ENCODE results near the gene TTC28.

TTC28 gene

DNA sequence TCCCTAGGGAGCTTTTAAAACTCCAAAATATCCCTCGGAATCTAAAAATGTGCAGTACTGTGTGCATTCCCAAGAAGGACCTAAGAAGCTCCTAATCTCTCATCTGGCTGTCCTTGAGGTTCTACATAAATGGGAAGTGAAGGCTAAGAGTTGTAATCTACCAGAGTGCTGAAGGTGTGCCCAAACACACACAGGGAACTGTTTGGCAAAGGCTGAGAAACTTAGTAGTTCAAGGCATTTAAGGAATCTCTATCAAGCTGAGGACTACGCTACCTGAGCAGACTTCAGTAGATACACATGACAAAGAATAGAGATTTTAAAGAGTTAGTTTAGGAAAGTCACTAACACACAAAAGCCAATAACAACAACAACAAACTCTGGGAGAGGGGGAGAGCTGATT is 71.1 kb downstream of the TTC28 start:
- H3K27me3 ChIP-seq (ENCODE audit: control insufficient read depth in 1 of 2, insufficient read depth in 1 of 2, low read length in 2 of 2), result no peaks in the 10 kb centered on the region
- DNase-seq, result no peak
- H2BK15ac ChIP-seq (ENCODE audit: low read depth, poor library complexity, severe bottlenecking), result no peak overlapping the region
- H2AFZ ChIP-seq (ENCODE audit: low read depth, low read length), result no peak overlapping the region
- no peak overlapping the region for H3K23ac ChIP-seq (ENCODE audit: low read length in 2 of 2)
- WGBS, result 88% methylated on average over 1 of the region's 2 CpGs
- H2BK120ac ChIP-seq (ENCODE audit: low read depth, low read length), result no peak overlapping the region
- H4K8ac ChIP-seq (ENCODE audit: low read length), result no peak overlapping the region
- H2AK5ac ChIP-seq (ENCODE audit: low read length, severe bottlenecking), result no peak overlapping the region
- H3K14ac ChIP-seq (ENCODE audit: low read length in 2 of 2), result no peak overlapping the region
- no peak overlapping the region for H3K4me3 ChIP-seq (ENCODE audit: insufficient read depth in 1 of 2, low read depth in 1 of 2, low read length in 2 of 2)
- no peak overlapping the region for H3K27ac ChIP-seq (ENCODE audit: low read length, poor library complexity, severe bottlenecking)
- peaks cover 11% of the 10 kb centered on the region for H3K79me1 ChIP-seq (replicated peaks; ENCODE audit: low read length, poor library complexity, severe bottlenecking)
- H2BK5ac ChIP-seq (ENCODE audit: low read depth, low read length, poor library complexity, severe bottlenecking), result no peak overlapping the region
- H3K9ac ChIP-seq (ENCODE audit: low read length), result no peak overlapping the region
- no peak overlapping the region for H4K91ac ChIP-seq (ENCODE audit: low read length)
- no peaks in the 10 kb centered on the region for H3K4me1 ChIP-seq (ENCODE audit: control insufficient read depth, insufficient read depth, low read depth, low read length)
- no peak overlapping the region for H3K4me2 ChIP-seq (ENCODE audit: low read length, poor library complexity, severe bottlenecking)
- H3K36me3 ChIP-seq (ENCODE audit: control insufficient read depth in 1 of 2, insufficient read depth in 2 of 2, low read depth in 1 of 2, low read length in 2 of 2), result no peaks in the 10 kb centered on the region
- H2BK12ac ChIP-seq (ENCODE audit: low read length in 2 of 2), result no peak overlapping the region
- no peak overlapping the region for H3K18ac ChIP-seq (ENCODE audit: low read depth in 1 of 2, low read length in 2 of 2)
- no peaks in the 10 kb centered on the region for H3K9me3 ChIP-seq (ENCODE audit: control insufficient read depth, low read length)
- H3K4ac ChIP-seq (ENCODE audit: low read depth in 1 of 2, low read length in 2 of 2), result no peak overlapping the region

GRCh38 chr22:28607795-28608194 is 71.8 kb downstream of the TTC28 start:
- Histone ChIP-seq H4K8ac (ENCODE audit: low read length) (no peak overlapping the region), H3K4me3 (ENCODE audit: insufficient read depth in 1 of 2, low read depth in 1 of 2, low read length in 2 of 2) (no peak overlapping the region), H2AFZ (ENCODE audit: low read depth, low read length) (no peak overlapping the region), H3K23ac (ENCODE audit: low read length in 2 of 2) (no peak overlapping the region), H2BK120ac (ENCODE audit: low read depth, low read length) (no peak overlapping the region), H3K4me1 (ENCODE audit: control insufficient read depth, insufficient read depth, low read depth, low read length) (no peaks in the 10 kb centered on the region), H3K79me1 (replicated peaks; ENCODE audit: low read length, poor library complexity, severe bottlenecking) (peaks cover 13% of the 10 kb centered on the region), H2BK15ac (ENCODE audit: low read depth, poor library complexity, severe bottlenecking) (no peak overlapping the region), H3K36me3 (ENCODE audit: control insufficient read depth in 1 of 2, insufficient read depth in 2 of 2, low read depth in 1 of 2, low read length in 2 of 2) (no peaks in the 10 kb centered on the region), H2BK12ac (ENCODE audit: low read length in 2 of 2) (no peak overlapping the region), H3K9me3 (ENCODE audit: control insufficient read depth, low read length) (no peaks in the 10 kb centered on the region), H2AK5ac (ENCODE audit: low read length, severe bottlenecking) (no peak overlapping the region), H2BK5ac (ENCODE audit: low read depth, low read length, poor library complexity, severe bottlenecking) (no peak overlapping the region), H3K18ac (ENCODE audit: low read depth in 1 of 2, low read length in 2 of 2) (no peak overlapping the region), H3K27ac (ENCODE audit: low read length, poor library complexity, severe bottlenecking) (no peak overlapping the region), H3K4ac (ENCODE audit: low read depth in 1 of 2, low read length in 2 of 2) (no peak overlapping the region), H3K9ac (ENCODE audit: low read length) (no peak overlapping the region), H4K91ac (ENCODE audit: low read length) (no peak overlapping the region), H3K14ac (ENCODE audit: low read length in 2 of 2) (no peak overlapping the region), H3K27me3 (ENCODE audit: control insufficient read depth in 1 of 2, insufficient read depth in 1 of 2, low read length in 2 of 2) (no peaks in the 10 kb centered on the region), H3K4me2 (ENCODE audit: low read length, poor library complexity, severe bottlenecking) (no peak overlapping the region)
- DNase-seq, result peak; percentile 41

DNA sequence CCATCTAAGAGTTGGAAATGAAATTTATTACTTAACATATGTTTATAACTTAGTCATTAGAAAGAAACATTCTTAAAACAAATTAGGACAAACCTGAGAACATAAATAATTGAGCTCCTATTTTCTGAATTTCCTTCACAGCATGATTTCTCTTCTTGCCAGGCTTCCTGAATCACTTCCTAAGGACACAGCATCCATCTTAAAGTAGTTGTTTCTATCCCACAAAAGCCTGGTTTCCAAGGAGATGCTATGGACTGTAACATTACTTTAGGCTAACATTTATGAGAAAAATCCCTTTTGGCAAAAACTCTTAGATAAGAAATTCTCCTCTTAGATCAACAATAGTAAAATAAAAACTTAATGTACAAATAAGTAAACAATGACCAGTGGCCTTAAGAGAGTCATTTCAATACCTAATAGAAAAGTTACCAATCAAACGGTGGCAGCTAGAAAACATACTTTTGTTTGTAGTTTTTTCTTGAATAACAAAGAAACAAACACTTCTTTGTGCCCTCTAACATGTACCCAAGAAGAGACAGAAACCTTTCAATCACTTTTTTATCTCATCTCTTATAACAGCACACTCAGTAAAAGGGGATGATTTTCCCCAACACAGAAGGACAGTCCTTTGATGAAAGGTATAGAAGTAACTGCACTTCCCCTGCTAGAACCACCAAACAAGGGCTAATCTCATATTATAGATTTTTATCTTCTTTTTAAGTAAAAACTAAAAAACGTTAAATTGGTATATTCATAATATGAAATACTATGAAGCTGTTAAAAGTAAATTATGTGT is 74.5 kb downstream of the TTC28 start:
- Histone ChIP-seq H4K91ac (ENCODE audit: low read length) (no peak overlapping the region), H3K14ac (ENCODE audit: low read length in 2 of 2) (no peak overlapping the region), H3K4me1 (ENCODE audit: control insufficient read depth, insufficient read depth, low read depth, low read length) (no peaks in the 10 kb centered on the region), H3K23ac (ENCODE audit: low read length in 2 of 2) (no peak overlapping the region), H3K4me2 (ENCODE audit: low read length, poor library complexity, severe bottlenecking) (no peak overlapping the region), H3K9ac (ENCODE audit: low read length) (peak overlapping the region; percentile 43), H3K36me3 (ENCODE audit: control insufficient read depth in 1 of 2, insufficient read depth in 2 of 2, low read depth in 1 of 2, low read length in 2 of 2) (no peaks in the 10 kb centered on the region), H2BK120ac (ENCODE audit: low read depth, low read length) (no peak overlapping the region), H3K79me1 (replicated peaks; ENCODE audit: low read length, poor library complexity, severe bottlenecking) (peaks cover 16% of the 10 kb centered on the region), H3K27ac (ENCODE audit: low read length, poor library complexity, severe bottlenecking) (no peak overlapping the region), H4K8ac (ENCODE audit: low read length) (no peak overlapping the region), H3K9me3 (ENCODE audit: control insufficient read depth, low read length) (no peaks in the 10 kb centered on the region), H2BK15ac (ENCODE audit: low read depth, poor library complexity, severe bottlenecking) (no peak overlapping the region), H3K4ac (ENCODE audit: low read depth in 1 of 2, low read length in 2 of 2) (no peak overlapping the region), H2AK5ac (ENCODE audit: low read length, severe bottlenecking) (no peak overlapping the region), H3K4me3 (ENCODE audit: insufficient read depth in 1 of 2, low read depth in 1 of 2, low read length in 2 of 2) (no peak overlapping the region), H3K18ac (ENCODE audit: low read depth in 1 of 2, low read length in 2 of 2) (no peak overlapping the region), H3K27me3 (ENCODE audit: control insufficient read depth in 1 of 2, insufficient read depth in 1 of 2, low read length in 2 of 2) (no peaks in the 10 kb centered on the region), H2BK12ac (ENCODE audit: low read length in 2 of 2) (no peak overlapping the region), H2BK5ac (ENCODE audit: low read depth, low read length, poor library complexity, severe bottlenecking) (no peak overlapping the region), H2AFZ (ENCODE audit: low read depth, low read length) (no peak overlapping the region)
- WGBS, result 80% methylated on average over 1 of the region's 2 CpGs
- no peak for DNase-seq

- no peak overlapping the region for H3K4ac ChIP-seq (ENCODE audit: low read depth in 1 of 2, low read length in 2 of 2)
- H3K4me2 ChIP-seq (ENCODE audit: low read length, poor library complexity, severe bottlenecking), result no peak overlapping the region
- no peaks in the 10 kb centered on the region for H3K36me3 ChIP-seq (ENCODE audit: control insufficient read depth in 1 of 2, insufficient read depth in 2 of 2, low read depth in 1 of 2, low read length in 2 of 2)
- H2AFZ ChIP-seq (ENCODE audit: low read depth, low read length), result no peak overlapping the region
- H3K9me3 ChIP-seq (ENCODE audit: control insufficient read depth, low read length), result no peaks in the 10 kb centered on the region
- no peak overlapping the region for H3K23ac ChIP-seq (ENCODE audit: low read length in 2 of 2)
- H2BK120ac ChIP-seq (ENCODE audit: low read depth, low read length), result no peak overlapping the region
- no peak overlapping the region for H2BK15ac ChIP-seq (ENCODE audit: low read depth, poor library complexity, severe bottlenecking)
- H3K9ac ChIP-seq (ENCODE audit: low read length), result no peak overlapping the region
- H3K27me3 ChIP-seq (ENCODE audit: control insufficient read depth in 1 of 2, insufficient read depth in 1 of 2, low read length in 2 of 2), result no peaks in the 10 kb centered on the region
- H2BK12ac ChIP-seq (ENCODE audit: low read length in 2 of 2), result no peak overlapping the region
- H4K8ac ChIP-seq (ENCODE audit: low read length), result no peak overlapping the region
- no peak overlapping the region for H4K91ac ChIP-seq (ENCODE audit: low read length)
- H2BK5ac ChIP-seq (ENCODE audit: low read depth, low read length, poor library complexity, severe bottlenecking), result no peak overlapping the region
- no peak overlapping the region for H3K18ac ChIP-seq (ENCODE audit: low read depth in 1 of 2, low read length in 2 of 2)
- no peak overlapping the region for H3K27ac ChIP-seq (ENCODE audit: low read length, poor library complexity, severe bottlenecking)
- no peaks in the 10 kb centered on the region for H3K4me1 ChIP-seq (ENCODE audit: control insufficient read depth, insufficient read depth, low read depth, low read length)
- no peak for DNase-seq
- H3K14ac ChIP-seq (ENCODE audit: low read length in 2 of 2), result no peak overlapping the region
- H2AK5ac ChIP-seq (ENCODE audit: low read length, severe bottlenecking), result no peak overlapping the region
- peaks cover 10% of the 10 kb centered on the region for H3K79me1 ChIP-seq (replicated peaks; ENCODE audit: low read length, poor library complexity, severe bottlenecking)
- H3K4me3 ChIP-seq (ENCODE audit: insufficient read depth in 1 of 2, low read depth in 1 of 2, low read length in 2 of 2), result no peak overlapping the region
These were observed 77.7 kb downstream of the TTC28 start for GRCh38 chr22:28601915-28602314.
